ENCODE data around the gene GRIK2. TPM values are rescaled to one million over a fixed set of nuclear protein-coding genes. Genes with fewer than 3 reads are reported as not detected.

GRIK2 gene
- total and polyA plus RNA-seq, 9 donors: 0.12 to 4.1 (median 0.89) TPM; not detected in 1

GRCh38 chr6:101689695-101690094 is 296.2 kb downstream of the GRIK2 start:
- no peaks in the 10 kb centered on the region for H3K4me1 ChIP-seq (ENCODE audit: insufficient read depth)
- intact Hi-C loops (cut with DNase I): no loop called here

DNA sequence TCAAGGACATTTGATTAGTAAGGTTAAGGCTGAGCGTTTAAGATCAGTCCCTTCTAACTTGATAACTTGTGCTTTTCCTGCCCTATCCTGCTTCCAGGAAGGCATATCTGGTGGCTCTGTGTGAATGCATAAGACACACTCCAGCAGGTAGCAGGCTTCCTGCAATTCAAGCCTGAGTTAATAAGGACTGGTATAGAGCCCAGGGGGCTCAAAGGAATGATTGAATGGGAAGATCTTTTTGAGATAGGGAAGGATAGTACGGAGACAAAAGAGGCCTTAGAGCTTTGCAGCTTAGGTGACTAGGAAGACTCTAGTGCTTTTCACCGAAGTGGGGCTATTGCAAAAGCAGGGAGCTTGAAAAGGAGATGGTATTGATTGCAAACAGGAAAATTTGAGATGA is 307.1 kb downstream of the GRIK2 start:
- Histone ChIP-seq H3K4me3 (no peak overlapping the region), H3K27ac (no peak overlapping the region), H3K4me1 (ENCODE audit: insufficient read depth) (no peaks in the 10 kb centered on the region), H3K27me3 (no peaks in the 10 kb centered on the region), H3K9me3 (no peaks in the 10 kb centered on the region), H3K36me3 (no peaks in the 10 kb centered on the region)
- WGBS, 3 donors: 60 to 72% (median 60%) methylated on average over 3 of the region's 3 CpGs
- TF ChIP-seq EP300 (IDR thresholded peaks at IDR 0.05) (no peak), POLR2A (IDR thresholded peaks at IDR 0.05) (no peak)
- TF ChIP-seq, protein P1, sequence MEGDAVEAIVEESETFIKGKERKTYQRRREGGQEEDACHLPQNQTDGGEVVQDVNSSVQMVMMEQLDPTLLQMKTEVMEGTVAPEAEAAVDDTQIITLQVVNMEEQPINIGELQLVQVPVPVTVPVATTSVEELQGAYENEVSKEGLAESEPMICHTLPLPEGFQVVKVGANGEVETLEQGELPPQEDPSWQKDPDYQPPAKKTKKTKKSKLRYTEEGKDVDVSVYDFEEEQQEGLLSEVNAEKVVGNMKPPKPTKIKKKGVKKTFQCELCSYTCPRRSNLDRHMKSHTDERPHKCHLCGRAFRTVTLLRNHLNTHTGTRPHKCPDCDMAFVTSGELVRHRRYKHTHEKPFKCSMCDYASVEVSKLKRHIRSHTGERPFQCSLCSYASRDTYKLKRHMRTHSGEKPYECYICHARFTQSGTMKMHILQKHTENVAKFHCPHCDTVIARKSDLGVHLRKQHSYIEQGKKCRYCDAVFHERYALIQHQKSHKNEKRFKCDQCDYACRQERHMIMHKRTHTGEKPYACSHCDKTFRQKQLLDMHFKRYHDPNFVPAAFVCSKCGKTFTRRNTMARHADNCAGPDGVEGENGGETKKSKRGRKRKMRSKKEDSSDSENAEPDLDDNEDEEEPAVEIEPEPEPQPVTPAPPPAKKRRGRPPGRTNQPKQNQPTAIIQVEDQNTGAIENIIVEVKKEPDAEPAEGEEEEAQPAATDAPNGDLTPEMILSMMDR (IDR thresholded peaks at IDR 0.05): no peak
- DNase-seq: no peak
- intact Hi-C loops (cut with DNase I): no loop called here

More at GRCh38 chr6:101689695-101690094, 296.2 kb downstream of the GRIK2 start:
- Histone ChIP-seq H3K27ac (no peak overlapping the region), H3K27me3 (no peaks in the 10 kb centered on the region), H3K9me3 (no peaks in the 10 kb centered on the region), H3K36me3 (no peaks in the 10 kb centered on the region), H3K4me3 (no peak overlapping the region)
- DNase-seq: no peak
- no peak for TF ChIP-seq EP300 (IDR thresholded peaks at IDR 0.05)
- TF ChIP-seq, protein P1 (IDR thresholded peaks at IDR 0.05): no peak
- TF ChIP-seq POLR2A (IDR thresholded peaks at IDR 0.05): no peak
- 92 to 95% (median 92%) methylated on average over 2 of the region's 2 CpGs for WGBS, 3 donors

- WGBS, 3 donors: 96 to 97% (median 96%) methylated on average over 2 of the region's 2 CpGs
- no peaks in the 10 kb centered on the region for H3K27me3 ChIP-seq
- H3K4me3 ChIP-seq: no peak overlapping the region
- H3K4me1 ChIP-seq (ENCODE audit: insufficient read depth): no peaks in the 10 kb centered on the region
- H3K9me3 ChIP-seq: no peaks in the 10 kb centered on the region
- DNase-seq: no peak
- H3K36me3 ChIP-seq: no peaks in the 10 kb centered on the region
- H3K27ac ChIP-seq: no peak overlapping the region
- no peak for TF ChIP-seq POLR2A (IDR thresholded peaks at IDR 0.05)
- TF ChIP-seq, protein P1 (IDR thresholded peaks at IDR 0.05): no peak
- TF ChIP-seq EP300 (IDR thresholded peaks at IDR 0.05): no peak
- intact Hi-C loops (cut with DNase I): no loop called here
Measured at GRCh38 chr6:101703311-101703710, 309.8 kb downstream of the GRIK2 start.

DNA sequence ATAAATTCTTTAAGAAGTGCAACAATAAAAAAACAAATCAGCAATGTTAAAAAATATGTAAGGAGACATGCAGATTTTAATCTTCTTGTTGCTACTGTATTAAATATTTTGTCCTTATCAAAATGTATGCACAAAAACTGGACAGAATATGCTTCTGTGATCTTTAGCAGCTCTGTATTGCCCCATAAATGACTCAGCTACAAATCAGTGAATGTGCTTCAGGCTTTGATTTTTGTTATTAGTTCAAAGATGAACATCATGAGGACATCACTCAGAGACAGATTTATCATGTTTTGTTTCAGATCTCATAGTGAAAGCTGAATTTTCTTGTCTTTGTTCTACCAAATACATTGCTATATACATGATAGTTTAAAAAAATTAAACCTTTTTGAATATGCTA is 312.4 kb downstream of the GRIK2 start:
- no peak for DNase-seq
- Histone ChIP-seq H3K27ac (no peak overlapping the region), H3K27me3 (no peaks in the 10 kb centered on the region), H3K4me1 (ENCODE audit: insufficient read depth) (no peaks in the 10 kb centered on the region), H3K4me3 (no peak overlapping the region), H3K36me3 (no peaks in the 10 kb centered on the region), H3K9me3 (no peaks in the 10 kb centered on the region)
- intact Hi-C loops (cut with DNase I): no loop called here
- TF ChIP-seq, protein P1 (IDR thresholded peaks at IDR 0.05): no peak
- TF ChIP-seq EP300 (IDR thresholded peaks at IDR 0.05): no peak
- no peak for TF ChIP-seq POLR2A (IDR thresholded peaks at IDR 0.05)

Data from ovary (tissue), 9 donors.